LNCaP clone FGC (cell line): ENCODE measurements around the gene DNAJB5.

Source experiments
- DNase-seq: peaks from one replicate; pipeline ENCODE4 v3.0.0-alpha.2; 2011; ENCODE audit warnings: low read depth
- H3K4me3 ChIP-seq: 2 replicates; pipeline ENCODE4 v1.5.1; 2011; ENCODE audit warnings: mild to moderate bottlenecking, low read depth, low read length, control low read depth
- CTCF ChIP-seq: IDR thresholded peaks from 2 replicates; pipeline ENCODE4 v1.5.1; 2012; ENCODE audit warnings: mild to moderate bottlenecking; ENCODE audit not compliant: control insufficient read depth, insufficient read depth; ENCODE audit errors: extremely low read depth

Gene DNAJB5

GRCh38 chr9:34995670-34996060 lies 6.1 kb downstream of the DNAJB5 start:
- DNase-seq, result no peak
- no peak for TF ChIP-seq CTCF
- no peak overlapping the region for H3K4me3 ChIP-seq

- no peak for TF ChIP-seq CTCF
- no peak overlapping the region for H3K4me3 ChIP-seq
- no peak for DNase-seq
Measured at GRCh38 chr9:34996181-34996904, 6.8 kb downstream of the DNAJB5 start.

- no peak for TF ChIP-seq CTCF
- no peak overlapping the region for H3K4me3 ChIP-seq
- DNase-seq, result no peak
Measured at GRCh38 chr9:34996905-34997279, 7.3 kb downstream of the DNAJB5 start.

GRCh38 chr9:34997379-34997781 lies 7.8 kb downstream of the DNAJB5 start:
- DNase-seq, result no peak
- no peak overlapping the region for H3K4me3 ChIP-seq
- no peak for TF ChIP-seq CTCF

GRCh38 chr9:34998266-34998665 lies 8.7 kb downstream of the DNAJB5 start:
- no peak overlapping the region for H3K4me3 ChIP-seq
- no peak for TF ChIP-seq CTCF
- no peak for DNase-seq

GRCh38 chr9:34999576-34999975 lies 10.0 kb downstream of the DNAJB5 start:
- no peak for DNase-seq
- H3K4me3 ChIP-seq, result no peak overlapping the region
- TF ChIP-seq CTCF, result no peak
